H1 (cell line): Measurements from ENCODE around the gene ENDOU. TPM values are rescaled to one million over a fixed set of nuclear protein-coding genes. Genes with fewer than 3 reads are reported as not detected.

ENCODE experiments used
- RXRA ChIP-seq: IDR thresholded peaks from 2 replicates; pipeline ENCODE4 v1.6.1; 2011; ENCODE audit warnings: low read depth, mild to moderate bottlenecking, low read length, moderate library complexity; ENCODE audit not compliant: insufficient read depth
- SIX5 ChIP-seq: IDR thresholded peaks from 2 replicates; pipeline ENCODE4 v1.6.1; 2011; ENCODE audit warnings: mild to moderate bottlenecking, low read depth, low read length
- SUZ12 ChIP-seq: fragments of 200-600 bp; sonication (generic); IDR thresholded peaks from 2 replicates; pipeline ENCODE4 v1.6.1; 2012; ENCODE audit warnings: mild to moderate bottlenecking, inconsistent platforms, low read length, moderate library complexity, mixed read lengths
- TBP ChIP-seq: IDR thresholded peaks from 2 replicates; pipeline ENCODE4 v1.6.1; 2011; ENCODE audit warnings: low read depth, low read length, improper control_type of control experiment
- polyA plus RNA-seq, 7 experiments: library from polyadenylated mRNA; depleted of rRNA in 3 of 7; stranded (reverse) in 5 of 7; unstranded in 2 of 7; fragments of >200 nt in 5 of 7; fragments of 200-250 nt in 2 of 7; gene quantifications; 1 replicate in 5 of 7; 2 replicates in 1 of 7; 4 replicates in 1 of 7; pipeline versions ENCODE4 v1.2.1 to v1.2.3, GENCODE V29; 2011 to 2013; ENCODE audit warnings: missing spikeins in 2 of 7, mixed read lengths in 2 of 7
- total RNA-seq: library from RNA; stranded (reverse); fragmentation: NEBNext Ultra II Directional; extraction: Animal tissue kit (Norgen Biotek cat#: 25700); gene quantifications from 2 replicates; pipeline ENCODE4 v1.2.1, GENCODE V29; 2021

ENDOU gene
- total and polyA plus RNA-seq, 2 of the 8 experiments (the other 6 are each of a cell fraction or from before 2014, with no cell fraction given): not detected

GRCh38 chr12:47736877-47737676, 11.8 kb upstream of the ENDOU start (continued):
- TF ChIP-seq TBP (no peak), SUZ12 (no peak), SIX5 (no peak), RXRA (no peak)
